GM18909 (cell line): Measurements from ENCODE around the gene MTF2.
A peak's percentile ranks its signal among the peaks of the same experiment; 100 is the strongest.
"Not testable (repeated sequence)": the region's sequence is repeated elsewhere in the genome, so short reads cannot be mapped to it uniquely, and the experiment has no call there.

Experiments
- ATAC-seq: cut with Tn5 transposase; IDR thresholded peaks from one replicate; pipeline ENCODE4 v1.9.1; 2021; ENCODE audit warnings: mild to moderate bottlenecking; ENCODE audit not compliant: unreplicated experiment, poor library complexity

The MTF2 gene

GRCh38 chr1:93078986-93079654, at the start of gene MTF2:
Gene MTF2 (plus strand): TSS chr1:93079283. CDS start chr1:93079527, 244 bp downstream.
- ATAC-seq = peak; percentile 84

GRCh38 chr1:93029317-93029716, 49.8 kb upstream of the MTF2 start:
- no peak for ATAC-seq

- not testable (repeated sequence) for ATAC-seq
Measured at GRCh38 chr1:93030191-93030590, 48.9 kb upstream of the MTF2 start.

- no peak for ATAC-seq
Measured at GRCh38 chr1:93031711-93032110, 47.4 kb upstream of the MTF2 start.

- no peak for ATAC-seq
Measured at GRCh38 chr1:93033029-93033428, 46.1 kb upstream of the MTF2 start.

- peak; percentile 90 for ATAC-seq
Measured at GRCh38 chr1:93033785-93034184, 45.3 kb upstream of the MTF2 start.

GRCh38 chr1:93034397-93034796, 44.7 kb upstream of the MTF2 start:
- ATAC-seq = no peak

- ATAC-seq = no peak
Measured at GRCh38 chr1:93036672-93037071, 42.4 kb upstream of the MTF2 start.

- peak; percentile 95 for ATAC-seq
Measured at GRCh38 chr1:93042187-93043056, 36.7 kb upstream of the MTF2 start.

- no peak for ATAC-seq
Measured at GRCh38 chr1:93043057-93043557, 36.0 kb upstream of the MTF2 start.

GRCh38 chr1:93047618-93048017, 31.5 kb upstream of the MTF2 start:
- no peak for ATAC-seq

- no peak for ATAC-seq
Measured at GRCh38 chr1:93051961-93052360, 27.1 kb upstream of the MTF2 start.

GRCh38 chr1:93056214-93056613, 22.9 kb upstream of the MTF2 start:
- no peak for ATAC-seq

GRCh38 chr1:93056649-93057048, 22.4 kb upstream of the MTF2 start:
- no peak for ATAC-seq

- no peak for ATAC-seq
Measured at GRCh38 chr1:93061895-93062792, 16.9 kb upstream of the MTF2 start.

- no peak for ATAC-seq
Measured at GRCh38 chr1:93076268-93076667, 2.8 kb upstream of the MTF2 start.

GRCh38 chr1:93078203-93078602, 880 bp upstream of the MTF2 start:
- no peak for ATAC-seq

- ATAC-seq = no peak
Measured at GRCh38 chr1:93078638-93078985, 471 bp upstream of the MTF2 start.

- ATAC-seq = no peak
Measured at GRCh38 chr1:93079685-93080141, 630 bp downstream of the MTF2 start.

- peak; percentile 77 for ATAC-seq
Measured at GRCh38 chr1:93080179-93080823, 1.2 kb downstream of the MTF2 start.
